Omental fat pad (tissue), 4 donors: ENCODE results near the gene TFF2. TPM values are rescaled to one million over a fixed set of nuclear protein-coding genes. Genes with fewer than 3 reads are reported as not detected.

Source experiments
- ATAC-seq: fragments of 150-250 bp; one replicate; pipeline ENCODE4 v1.9.1; 2016; ENCODE audit warnings: mild to moderate bottlenecking, moderate library complexity; ENCODE audit not compliant: low FRiP score
- DNase-seq: peaks from one replicate; pipeline ENCODE4 v3.0.0-alpha.2; 2019; ENCODE audit warnings: low spot score
- total RNA-seq, 4 donors: library from RNA; depleted of rRNA; stranded (reverse); fragments of >200 nt; gene quantifications; one replicate each; pipeline ENCODE4 v1.1.0, GENCODE V29; 2016
- TF ChIP-seq, protein P1 (sequence below), 3 donors: fragments of 450-650 bp; IDR thresholded peaks; one replicate each; pipeline ENCODE4 v1.5.1; 2016 to 2017; ENCODE audit warnings: antibody characterized with exemption in 3 of 3, mild to moderate bottlenecking in 3 of 3, moderate library complexity in 2 of 3

Gene TFF2
- total RNA-seq, 4 donors from 2014 or later = not detected

DNA sequence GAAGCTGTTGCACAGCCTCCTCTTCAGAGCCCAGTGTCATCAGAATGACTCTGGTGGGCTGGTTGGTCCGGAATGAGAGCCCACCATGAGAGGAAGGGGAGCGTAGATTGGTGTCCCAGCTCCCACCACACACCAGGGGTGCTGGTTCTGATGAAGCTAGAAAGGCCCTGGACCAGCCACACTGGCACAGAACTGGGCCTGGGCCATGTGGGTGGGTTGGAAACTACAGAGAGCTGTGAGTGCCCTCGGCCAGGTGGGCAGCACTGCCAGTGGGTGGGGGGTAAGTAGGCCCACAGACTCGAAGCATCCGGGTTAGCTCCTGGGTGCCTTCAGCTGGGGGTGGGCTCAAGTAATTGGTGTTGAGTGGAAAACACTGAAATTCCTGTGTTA is 27.2 kb upstream of the TFF2 start:
- ATAC-seq (no peak), DNase-seq (no peak)
- TF ChIP-seq, protein P1, sequence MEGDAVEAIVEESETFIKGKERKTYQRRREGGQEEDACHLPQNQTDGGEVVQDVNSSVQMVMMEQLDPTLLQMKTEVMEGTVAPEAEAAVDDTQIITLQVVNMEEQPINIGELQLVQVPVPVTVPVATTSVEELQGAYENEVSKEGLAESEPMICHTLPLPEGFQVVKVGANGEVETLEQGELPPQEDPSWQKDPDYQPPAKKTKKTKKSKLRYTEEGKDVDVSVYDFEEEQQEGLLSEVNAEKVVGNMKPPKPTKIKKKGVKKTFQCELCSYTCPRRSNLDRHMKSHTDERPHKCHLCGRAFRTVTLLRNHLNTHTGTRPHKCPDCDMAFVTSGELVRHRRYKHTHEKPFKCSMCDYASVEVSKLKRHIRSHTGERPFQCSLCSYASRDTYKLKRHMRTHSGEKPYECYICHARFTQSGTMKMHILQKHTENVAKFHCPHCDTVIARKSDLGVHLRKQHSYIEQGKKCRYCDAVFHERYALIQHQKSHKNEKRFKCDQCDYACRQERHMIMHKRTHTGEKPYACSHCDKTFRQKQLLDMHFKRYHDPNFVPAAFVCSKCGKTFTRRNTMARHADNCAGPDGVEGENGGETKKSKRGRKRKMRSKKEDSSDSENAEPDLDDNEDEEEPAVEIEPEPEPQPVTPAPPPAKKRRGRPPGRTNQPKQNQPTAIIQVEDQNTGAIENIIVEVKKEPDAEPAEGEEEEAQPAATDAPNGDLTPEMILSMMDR (IDR thresholded peaks at IDR 0.05) = no peak

DNA sequence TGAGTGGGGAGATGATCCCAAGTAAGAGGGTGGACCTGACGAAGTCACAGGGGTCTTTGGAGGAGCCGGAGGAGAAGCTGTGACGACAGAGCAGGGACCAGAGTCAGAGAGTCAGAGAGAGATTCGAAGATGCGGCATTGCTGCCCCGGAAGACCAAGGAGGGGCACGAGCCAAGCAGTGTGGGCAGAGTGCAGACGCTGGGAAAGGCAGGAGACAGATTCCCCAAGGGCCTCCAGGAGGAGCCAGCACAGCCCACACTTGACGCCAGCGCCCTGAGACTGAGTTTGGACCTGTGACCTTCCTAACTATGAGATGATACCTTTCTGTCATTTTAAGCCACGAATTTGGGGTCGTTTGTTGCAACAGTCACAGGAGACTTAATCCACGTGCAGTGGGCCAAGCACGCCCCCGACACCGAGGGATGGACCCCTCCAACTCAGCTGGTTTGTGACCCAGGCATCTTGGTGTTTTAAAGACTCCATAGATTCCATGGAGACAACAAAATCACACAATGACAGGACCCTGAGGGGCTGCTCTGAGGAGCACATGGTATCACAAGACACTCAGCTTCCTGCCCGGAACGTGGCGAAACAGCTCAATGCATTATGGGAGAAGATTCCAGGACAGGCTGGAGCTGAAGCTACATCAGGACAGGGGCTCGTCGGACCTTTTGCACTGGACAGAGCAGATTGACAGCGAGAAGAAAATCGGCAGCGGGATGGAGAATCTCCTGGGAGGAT is 26.6 kb upstream of the TFF2 start:
- no peak for DNase-seq
- ATAC-seq = no peak
- TF ChIP-seq, protein P1 (IDR thresholded peaks at IDR 0.05) = no peak

DNA sequence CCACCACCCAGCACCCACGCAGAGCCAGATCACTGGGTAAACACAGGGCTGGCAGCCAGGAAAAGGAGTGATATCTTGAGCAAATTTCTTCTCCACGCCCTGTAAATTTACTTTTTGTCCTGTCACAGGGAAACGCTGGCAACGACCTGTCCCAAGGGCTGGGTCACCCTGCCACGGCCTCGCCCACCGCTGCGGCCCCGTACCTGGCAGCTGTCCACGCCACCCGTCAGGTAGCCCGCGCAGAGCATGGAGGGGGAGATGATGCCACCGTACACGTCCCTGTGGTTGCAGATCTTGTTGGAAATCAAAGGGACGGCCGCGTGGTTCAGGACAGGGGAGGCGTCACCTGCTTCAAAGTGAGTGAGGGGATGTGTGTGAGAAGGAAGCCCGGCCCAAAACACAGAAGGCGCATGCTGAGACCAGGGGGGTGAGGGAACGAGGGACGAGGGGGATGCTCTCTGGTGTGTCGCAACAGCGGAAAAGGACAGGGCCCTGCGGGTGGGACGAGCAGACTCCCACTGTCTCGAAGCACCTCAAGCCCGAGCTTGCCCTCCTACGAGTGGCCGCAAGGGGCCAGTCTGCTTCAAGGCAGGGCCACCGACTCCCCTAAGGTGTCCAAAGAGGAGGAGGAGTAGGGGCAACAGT is 25.7 kb upstream of the TFF2 start:
- DNase-seq = no peak
- ATAC-seq = no peak
- TF ChIP-seq, protein P1 (IDR thresholded peaks at IDR 0.05) = no peak

DNA sequence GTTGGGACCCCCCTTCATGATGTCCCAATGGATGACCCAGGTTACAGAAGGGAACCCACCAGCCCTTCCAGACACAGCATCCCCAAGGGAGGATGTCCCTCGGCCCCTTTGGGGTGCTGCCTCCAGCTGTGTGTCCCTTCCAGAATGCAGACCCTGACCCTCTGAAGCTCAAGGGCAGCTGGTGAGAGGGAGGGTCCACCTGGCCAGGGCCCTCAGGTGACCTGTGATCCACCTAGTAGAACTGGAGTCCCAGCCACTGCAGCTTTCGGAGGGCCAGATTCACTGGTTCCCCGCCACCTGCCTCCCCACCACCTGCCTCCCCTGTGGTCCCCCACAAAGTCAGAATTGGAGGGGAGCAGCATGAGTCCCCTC is 25.2 kb upstream of the TFF2 start:
- DNase-seq (no peak), ATAC-seq (no peak)
- TF ChIP-seq, protein P1 (IDR thresholded peaks at IDR 0.05) = no peak

DNA sequence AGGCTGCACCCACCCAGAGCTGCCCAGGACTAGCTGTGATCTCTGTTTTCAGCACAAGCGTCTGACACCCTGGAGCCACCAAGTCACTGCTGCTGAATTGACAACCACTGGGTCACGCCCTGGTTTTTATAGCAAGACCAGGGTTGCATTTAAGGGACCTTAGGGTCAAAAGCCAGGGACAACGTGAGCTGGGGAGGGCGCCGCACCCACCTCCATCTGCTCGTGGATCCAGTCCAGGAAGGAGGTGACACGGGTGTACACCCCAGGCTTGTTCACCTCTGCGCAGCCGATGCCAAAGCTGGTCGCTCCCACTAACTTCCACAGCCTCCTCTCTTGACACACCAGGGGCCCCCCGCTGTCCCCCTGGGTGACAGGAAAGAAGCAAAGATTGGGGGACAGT is 24.7 kb upstream of the TFF2 start:
- TF ChIP-seq, protein P1 (IDR thresholded peaks at IDR 0.05) = no peak
- no peak for ATAC-seq
- DNase-seq = no peak

DNA sequence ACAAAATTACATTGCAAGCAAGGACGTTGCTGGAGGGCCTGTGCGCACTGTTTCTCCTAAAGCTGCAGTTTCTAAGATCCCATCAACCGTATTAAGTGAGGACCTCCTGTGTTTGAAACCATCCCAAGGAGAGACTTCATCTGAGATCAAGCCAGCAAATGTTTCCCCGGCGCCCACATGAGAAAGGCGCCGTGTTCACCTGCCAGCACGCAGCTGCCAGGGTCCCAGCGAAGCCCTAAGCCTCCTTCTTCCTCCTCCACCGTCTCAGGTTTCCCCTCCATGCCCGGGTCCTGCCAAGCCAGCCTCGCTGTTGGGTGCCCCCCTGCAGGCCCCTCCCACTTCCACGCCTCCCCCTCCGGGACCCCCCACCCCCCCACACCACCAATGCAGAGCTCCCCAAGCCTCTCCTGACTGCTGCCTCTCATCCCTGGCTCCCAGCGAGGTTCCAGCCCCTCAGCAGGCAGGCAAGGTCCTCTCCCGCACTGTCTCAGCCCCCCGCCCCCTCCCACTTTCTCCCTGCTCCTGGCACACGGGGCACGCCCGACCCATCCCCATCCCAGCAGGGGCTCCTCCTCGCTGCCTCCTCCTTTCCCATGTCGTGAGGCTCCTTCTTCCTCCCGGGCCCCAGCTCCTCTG is 24.2 kb upstream of the TFF2 start:
- ATAC-seq (no peak), DNase-seq (no peak)
- TF ChIP-seq, protein P1 (IDR thresholded peaks at IDR 0.05) = no peak
